Body of pancreas (tissue), 4 donors: Measurements from ENCODE around the gene BRINP3. TPM values are rescaled to one million over a fixed set of nuclear protein-coding genes. Genes with fewer than 3 reads are reported as not detected.

Experiments
- ATAC-seq: fragments of 150-250 bp; one replicate; pipeline ENCODE4 v1.9.1; 2016
- DNase-seq, 4 donors: peaks; one replicate each; pipeline ENCODE4 v3.0.0-alpha.2; 2019
- H3K27ac ChIP-seq, 4 donors: fragments of 200-600 bp; sonication (generic); 1 replicate in 3 of 4; 2 replicates in 1 of 4; pipeline versions ENCODE4 v1.5.1 to v1.6.1; 2016 to 2019; ENCODE audit warnings: mild to moderate bottlenecking in 1 of 4, mixed read lengths in 1 of 4, moderate library complexity in 1 of 4
- H3K27me3 ChIP-seq, 2 donors: fragments of 200-600 bp; sonication (generic); one replicate each; pipeline ENCODE4 v1.6.0; 2016; ENCODE audit warnings: mild to moderate bottlenecking in 1 of 2
- H3K36me3 ChIP-seq, 2 donors: fragments of 200-600 bp; sonication (generic); replicated peaks in 1 of 2; 2 replicates each; pipeline ENCODE4 v1.5.1; 2016; ENCODE audit warnings: low read depth in 2 of 2; ENCODE audit not compliant: insufficient read depth in 1 of 2
- H3K4me1 ChIP-seq: fragments of 200-600 bp; sonication (generic); one replicate; pipeline ENCODE4 v1.6.0; 2016
- H3K4me3 ChIP-seq, 2 donors: fragments of 200-600 bp; sonication (generic); 1 replicate in 1 of 2; 2 replicates in 1 of 2; pipeline ENCODE4 v1.5.1; 2016 to 2019
- H3K9me3 ChIP-seq, 3 donors: fragments of 200-600 bp; sonication (generic); 1 replicate in 2 of 3; 2 replicates in 1 of 3; pipeline ENCODE4 v1.5.1; 2016
- POLR2A ChIP-seq, 3 donors: fragments of 450-650 bp; IDR thresholded peaks; one replicate each; pipeline ENCODE4 v1.6.1; 2016; ENCODE audit warnings: antibody characterized with exemption in 3 of 3, mild to moderate bottlenecking in 2 of 3
- WGBS, 2 donors: methylation state at CpG; one replicate each; pipeline ENCODE4 v1.1.5; 2017; 5-methylcytosine and 5-hydroxymethylcytosine counted together
- intact Hi-C: fragments of 100-400 bp; cut with DNase I; formaldehyde crosslinking; loops from one replicate; pipeline ENCODE4 v1.15.1; 2023
- total RNA-seq, 2 donors: library from RNA; depleted of rRNA; stranded (reverse); fragments of >200 nt; gene quantifications; one replicate each; pipeline ENCODE4 v1.1.0, GENCODE V29; 2016
- TF ChIP-seq, protein P1 (sequence below), 7 experiments: fragments of 450-650 bp in 4 of 7; fragments of 200-600 bp in 3 of 7; sonication (generic) in 3 of 7; IDR thresholded peaks; one replicate each; pipeline ENCODE4 v1.5.1; 2016 to 2019; ENCODE audit warnings: antibody characterized with exemption in 7 of 7

The BRINP3 gene
- total RNA-seq, 2 donors from 2014 or later, result not detected

DNA sequence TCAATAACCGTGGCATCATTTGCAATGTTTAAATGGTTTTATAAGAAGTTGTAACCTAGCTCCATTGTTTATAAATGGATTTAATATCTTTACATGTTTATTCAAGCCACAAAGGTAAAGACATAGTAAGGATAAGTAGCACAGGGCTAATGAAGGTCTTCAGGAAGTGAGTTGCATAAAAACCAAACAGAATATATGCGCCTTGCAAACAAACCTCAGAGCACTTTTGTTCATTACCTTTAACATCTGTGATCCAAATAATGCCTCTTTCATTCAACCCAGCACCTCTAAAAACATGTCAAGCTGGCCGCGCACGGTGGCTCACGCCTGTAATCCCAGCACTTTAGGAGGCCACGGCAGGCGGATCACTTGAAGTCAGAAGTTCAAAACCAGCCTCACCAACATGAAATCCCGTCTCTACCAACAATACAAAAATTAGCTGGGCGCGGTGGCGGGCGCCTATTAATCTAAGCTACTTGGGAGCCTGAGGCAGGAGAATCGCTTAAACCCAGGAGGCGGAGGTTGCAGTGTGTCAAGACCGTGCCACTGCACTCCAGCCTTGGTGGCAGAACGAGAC, 25.3 kb downstream of the BRINP3 start:
- Histone ChIP-seq H3K9me3 (no peaks in the 10 kb centered on the region), H3K4me3 (no peak overlapping the region), H3K36me3 (no peaks in the 10 kb centered on the region), H3K4me1 (no peaks in the 10 kb centered on the region), H3K27ac (no peak overlapping the region), H3K27me3 (no peaks in the 10 kb centered on the region)
- TF ChIP-seq POLR2A (IDR thresholded peaks at IDR 0.05), result no peak
- TF ChIP-seq, protein P1, sequence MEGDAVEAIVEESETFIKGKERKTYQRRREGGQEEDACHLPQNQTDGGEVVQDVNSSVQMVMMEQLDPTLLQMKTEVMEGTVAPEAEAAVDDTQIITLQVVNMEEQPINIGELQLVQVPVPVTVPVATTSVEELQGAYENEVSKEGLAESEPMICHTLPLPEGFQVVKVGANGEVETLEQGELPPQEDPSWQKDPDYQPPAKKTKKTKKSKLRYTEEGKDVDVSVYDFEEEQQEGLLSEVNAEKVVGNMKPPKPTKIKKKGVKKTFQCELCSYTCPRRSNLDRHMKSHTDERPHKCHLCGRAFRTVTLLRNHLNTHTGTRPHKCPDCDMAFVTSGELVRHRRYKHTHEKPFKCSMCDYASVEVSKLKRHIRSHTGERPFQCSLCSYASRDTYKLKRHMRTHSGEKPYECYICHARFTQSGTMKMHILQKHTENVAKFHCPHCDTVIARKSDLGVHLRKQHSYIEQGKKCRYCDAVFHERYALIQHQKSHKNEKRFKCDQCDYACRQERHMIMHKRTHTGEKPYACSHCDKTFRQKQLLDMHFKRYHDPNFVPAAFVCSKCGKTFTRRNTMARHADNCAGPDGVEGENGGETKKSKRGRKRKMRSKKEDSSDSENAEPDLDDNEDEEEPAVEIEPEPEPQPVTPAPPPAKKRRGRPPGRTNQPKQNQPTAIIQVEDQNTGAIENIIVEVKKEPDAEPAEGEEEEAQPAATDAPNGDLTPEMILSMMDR (IDR thresholded peaks at IDR 0.05), result no peak
- DNase-seq, result no peak
- 83 to 88% methylated on average over 17 of the region's 17 CpGs for WGBS, 2 donors
- intact Hi-C loops, result no loop called here
- no peak for ATAC-seq

DNA sequence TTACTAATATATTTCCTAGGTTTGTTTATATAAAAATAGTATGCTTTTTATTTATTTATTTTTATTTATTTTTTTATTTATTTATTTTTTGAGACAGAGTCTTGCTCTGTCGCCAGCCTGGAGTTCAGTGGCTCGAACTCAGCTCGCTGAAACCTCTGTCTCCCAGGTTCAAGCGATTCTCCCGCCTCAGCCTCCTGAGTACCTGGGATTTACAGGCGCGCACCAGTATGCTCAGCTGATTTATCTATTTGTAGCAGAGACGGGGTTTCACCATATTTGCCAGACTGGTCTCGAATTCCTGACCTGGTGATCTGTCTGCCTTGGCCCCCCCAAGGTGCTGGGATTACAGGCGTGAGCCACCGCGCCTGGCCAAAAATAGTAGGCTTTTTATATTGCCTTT, 33.2 kb downstream of the BRINP3 start:
- H3K4me3 ChIP-seq, result no peak overlapping the region
- H3K4me1 ChIP-seq, result no peaks in the 10 kb centered on the region
- H3K36me3 ChIP-seq, result no peaks in the 10 kb centered on the region
- no peaks in the 10 kb centered on the region for H3K9me3 ChIP-seq
- H3K27me3 ChIP-seq, result no peaks in the 10 kb centered on the region
- H3K27ac ChIP-seq, result no peak overlapping the region
- intact Hi-C loops, result no loop called here
- DNase-seq (no peak), ATAC-seq (no peak)
- no peak for TF ChIP-seq POLR2A (IDR thresholded peaks at IDR 0.05)
- TF ChIP-seq, protein P1 (IDR thresholded peaks at IDR 0.05), result no peak
- WGBS, 2 donors, result 91 to 95% methylated on average over 12 of the region's 12 CpGs

DNA sequence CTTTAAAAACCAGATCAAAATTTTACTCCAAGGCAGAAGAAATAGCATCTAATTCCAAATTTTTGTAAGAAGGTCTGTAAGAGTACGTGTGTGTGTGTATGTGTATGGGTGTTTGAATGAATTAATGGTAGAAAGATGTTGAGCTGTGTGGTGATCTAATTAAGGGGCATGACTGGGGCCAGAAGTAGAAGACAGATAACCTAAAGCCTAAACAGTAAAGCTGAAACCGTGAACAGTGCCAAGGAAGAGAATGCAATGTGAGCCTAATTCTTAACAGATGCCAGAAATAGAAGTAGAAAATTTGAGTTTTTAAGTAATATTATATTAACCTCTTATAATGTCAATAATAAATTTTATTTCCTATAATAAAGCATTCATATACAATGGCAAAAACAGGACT, 38.2 kb downstream of the BRINP3 start:
- intact Hi-C loops, result no loop called here
- no peaks in the 10 kb centered on the region for H3K36me3 ChIP-seq
- H3K27me3 ChIP-seq, result no peaks in the 10 kb centered on the region
- H3K4me1 ChIP-seq, result no peaks in the 10 kb centered on the region
- H3K27ac ChIP-seq, result no peak overlapping the region
- DNase-seq, result no peak
- no peak overlapping the region for H3K4me3 ChIP-seq
- no peaks in the 10 kb centered on the region for H3K9me3 ChIP-seq
- WGBS, 2 donors, result 55 to 66% methylated on average over 2 of the region's 2 CpGs
- no peak for TF ChIP-seq POLR2A (IDR thresholded peaks at IDR 0.05)
- no peak for ATAC-seq

DNA sequence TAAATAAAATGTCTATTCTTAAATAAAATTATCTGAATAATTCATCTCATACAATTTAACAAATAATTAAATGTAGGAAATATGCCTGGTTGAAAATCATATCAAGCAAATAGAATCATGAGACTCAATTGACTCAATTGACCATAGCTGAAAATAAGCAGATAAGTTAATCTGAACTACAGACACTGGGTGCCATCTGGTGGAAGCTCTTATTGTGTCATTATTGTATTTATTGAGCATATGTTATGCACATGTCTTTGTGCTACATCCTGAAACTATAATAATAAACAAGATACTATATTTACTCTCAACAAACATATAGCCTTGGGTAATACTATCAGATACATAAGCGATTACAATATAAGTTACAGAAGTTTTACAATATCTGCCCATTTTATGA, 41.0 kb downstream of the BRINP3 start:
- Histone ChIP-seq H3K27ac (no peak overlapping the region), H3K36me3 (no peaks in the 10 kb centered on the region), H3K9me3 (no peaks in the 10 kb centered on the region), H3K4me3 (no peak overlapping the region), H3K27me3 (no peaks in the 10 kb centered on the region), H3K4me1 (no peaks in the 10 kb centered on the region)
- intact Hi-C loops, result no loop called here
- no peak for DNase-seq
- ATAC-seq, result no peak
- no peak for TF ChIP-seq POLR2A (IDR thresholded peaks at IDR 0.05)
- TF ChIP-seq, protein P1 (IDR thresholded peaks at IDR 0.05), result peak in 2 of 7 experiments; percentile 10 to 21
- WGBS, 2 donors, result 66 to 80% methylated on average over 1 of the region's 1 CpG

DNA sequence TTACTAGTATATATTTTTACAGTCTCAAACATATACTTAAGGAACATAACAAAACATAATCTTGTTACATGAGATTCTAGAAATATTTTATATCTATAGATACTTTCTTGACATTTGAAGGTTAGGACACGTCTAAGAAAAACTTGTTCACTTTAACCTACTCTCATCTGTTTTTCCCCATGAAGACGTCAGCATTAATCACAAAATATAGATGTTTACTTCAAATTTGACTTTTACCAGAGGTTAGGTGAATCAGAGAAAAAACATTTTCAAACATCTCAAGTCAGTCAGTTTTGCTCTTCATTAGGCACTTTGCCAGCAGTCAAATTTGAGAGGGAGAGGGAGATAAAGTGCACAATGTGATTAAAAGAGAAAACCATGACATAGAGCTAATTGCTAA, 47.7 kb downstream of the BRINP3 start:
- DNase-seq, result no peak
- ATAC-seq, result no peak
- H3K27me3 ChIP-seq, result no peaks in the 10 kb centered on the region
- no peak for TF ChIP-seq POLR2A (IDR thresholded peaks at IDR 0.05)
- TF ChIP-seq, protein P1 (IDR thresholded peaks at IDR 0.05), result no peak
- intact Hi-C loops, result no loop called here
- no peaks in the 10 kb centered on the region for H3K36me3 ChIP-seq
- no peaks in the 10 kb centered on the region for H3K9me3 ChIP-seq
- H3K27ac ChIP-seq, result no peak overlapping the region
- 61 to 71% methylated on average over 2 of the region's 2 CpGs for WGBS, 2 donors
- H3K4me1 ChIP-seq, result no peaks in the 10 kb centered on the region
- no peak overlapping the region for H3K4me3 ChIP-seq
